GM18520 (cell line): ENCODE measurements around the gene GON4L.
"Not testable (repeated sequence)": the region's sequence is repeated elsewhere in the genome, so short reads cannot be mapped to it uniquely, and the experiment has no call there.

Experiments
- ATAC-seq: cut with Tn5 transposase; IDR thresholded peaks from one replicate; pipeline ENCODE4 v1.9.1; 2021; ENCODE audit not compliant: unreplicated experiment

Gene GON4L

GRCh38 chr1:155856975-155857930 lies at the start of gene GON4L:
Gene GON4L, minus strand, starts transcription at chr1:155857214. Its CDS starts 3,434 bp downstream, at chr1:155853780.
- peak; percentile 30 for ATAC-seq

DNA sequence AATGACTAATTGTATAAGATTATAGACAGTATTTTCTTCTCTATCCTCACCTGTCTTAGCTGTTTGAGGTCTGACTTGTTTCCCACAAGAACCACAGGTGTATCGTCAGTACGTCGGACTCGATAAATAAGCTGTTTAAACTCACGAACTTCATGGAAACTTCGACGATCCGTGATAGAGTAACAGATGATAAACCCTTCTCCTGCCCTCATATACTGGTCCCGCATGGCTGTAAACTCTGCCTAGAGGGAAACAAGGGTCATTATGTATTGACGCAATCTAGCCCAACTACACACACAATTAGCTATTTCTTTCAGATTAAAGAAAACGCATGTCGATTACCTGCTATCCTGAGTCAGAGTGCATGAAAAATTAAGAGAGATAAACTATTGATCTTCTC lies 47.2 kb upstream of the GON4L start:
- ATAC-seq = no peak

DNA sequence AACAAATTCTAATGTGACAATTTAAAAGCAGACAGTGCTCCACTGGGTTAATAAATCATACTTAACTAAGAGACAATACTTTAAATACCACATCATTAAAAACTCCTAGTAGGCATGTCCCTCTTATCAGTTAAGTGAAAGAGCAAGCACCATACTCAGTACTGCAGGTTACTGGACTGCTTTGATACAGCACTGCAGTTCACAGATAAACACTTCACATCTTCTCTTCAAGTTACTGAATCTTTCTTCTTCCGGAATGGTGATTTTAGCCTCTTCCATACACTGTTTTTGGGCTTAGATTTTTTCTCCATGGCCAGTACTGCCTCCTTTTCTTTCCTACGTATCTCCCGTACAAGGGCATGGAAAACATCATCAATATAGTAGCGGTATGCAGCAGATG lies 43.1 kb upstream of the GON4L start:
- no peak for ATAC-seq

DNA sequence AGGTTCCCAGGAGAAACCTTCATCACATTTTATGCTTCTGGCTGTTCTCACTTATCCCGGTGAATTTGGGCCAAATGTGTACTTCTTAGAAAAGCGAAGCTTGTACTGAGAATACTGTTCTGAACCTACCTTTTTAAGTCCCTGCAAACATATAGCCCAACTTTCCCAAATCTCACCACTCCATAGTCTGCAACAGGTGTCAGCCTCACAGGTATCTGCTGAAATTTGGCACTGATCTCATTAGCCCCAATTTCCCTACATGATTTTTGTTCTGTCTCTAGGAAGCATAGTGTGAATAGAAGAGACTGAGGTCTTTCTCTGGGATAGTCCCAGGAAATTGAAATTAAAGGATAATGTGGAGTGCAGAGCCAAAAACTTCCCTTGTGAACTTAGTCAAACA lies 42.7 kb upstream of the GON4L start:
- no peak for ATAC-seq

DNA sequence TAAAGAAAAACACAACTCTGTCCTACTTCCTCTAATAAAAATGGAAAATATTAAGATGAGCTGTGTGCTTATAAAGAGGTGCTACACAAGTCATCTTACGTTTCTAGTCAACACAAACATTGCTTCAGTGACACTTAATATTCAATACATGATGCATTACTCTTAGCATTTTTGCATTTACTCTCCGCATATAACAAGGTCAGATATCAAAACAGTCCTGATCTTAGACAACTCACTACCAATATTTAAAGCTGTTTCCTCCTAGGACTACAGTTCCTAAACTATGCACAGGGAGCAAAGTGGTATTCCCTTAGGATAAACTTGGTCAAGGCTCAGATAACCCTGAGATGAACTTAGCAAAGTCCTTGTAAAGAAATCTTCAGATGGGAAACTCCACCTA lies 41.9 kb upstream of the GON4L start:
- no peak for ATAC-seq

DNA sequence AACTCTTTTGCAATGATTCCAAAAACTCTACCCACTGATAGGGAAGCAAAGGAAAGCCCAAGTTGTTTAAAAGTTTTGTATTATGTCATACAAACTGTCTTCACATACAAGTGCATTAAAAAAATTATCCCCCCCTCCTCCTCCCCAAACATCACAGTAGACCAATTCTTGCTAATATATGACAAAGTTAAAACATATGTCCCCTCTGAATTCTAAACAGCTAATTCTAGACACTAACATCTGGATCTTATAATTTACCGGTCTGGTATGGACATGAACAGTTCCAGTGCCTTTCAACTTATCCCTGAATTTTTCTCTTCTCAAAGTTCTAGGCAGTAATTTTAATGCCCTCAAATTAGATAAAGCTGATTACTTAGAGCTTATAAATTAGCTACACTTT lies 40.7 kb upstream of the GON4L start:
- ATAC-seq = no peak

DNA sequence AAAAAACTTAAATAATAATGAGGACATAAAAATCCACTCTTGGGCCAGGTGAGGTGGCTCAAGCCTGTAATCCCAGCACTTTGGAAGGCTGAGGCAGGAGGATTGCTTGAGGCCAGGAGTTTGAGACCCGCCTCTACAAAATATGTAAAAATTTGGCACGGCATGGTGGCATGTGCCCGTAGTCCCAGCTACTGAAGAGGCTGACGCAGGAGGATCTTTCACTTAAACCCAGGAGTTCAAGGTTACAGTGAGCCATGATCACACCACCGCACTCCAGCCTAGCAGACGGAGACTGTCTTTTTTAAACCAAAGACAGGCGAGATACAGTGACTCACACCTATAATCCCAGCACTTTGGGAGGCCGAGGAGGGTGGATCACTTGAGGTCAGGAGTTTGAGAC lies 39.5 kb upstream of the GON4L start:
- ATAC-seq = not testable (repeated sequence)

- ATAC-seq = not testable (repeated sequence)
These were observed 38.6 kb upstream of the GON4L start for GRCh38 chr1:155895617-155896016.

DNA sequence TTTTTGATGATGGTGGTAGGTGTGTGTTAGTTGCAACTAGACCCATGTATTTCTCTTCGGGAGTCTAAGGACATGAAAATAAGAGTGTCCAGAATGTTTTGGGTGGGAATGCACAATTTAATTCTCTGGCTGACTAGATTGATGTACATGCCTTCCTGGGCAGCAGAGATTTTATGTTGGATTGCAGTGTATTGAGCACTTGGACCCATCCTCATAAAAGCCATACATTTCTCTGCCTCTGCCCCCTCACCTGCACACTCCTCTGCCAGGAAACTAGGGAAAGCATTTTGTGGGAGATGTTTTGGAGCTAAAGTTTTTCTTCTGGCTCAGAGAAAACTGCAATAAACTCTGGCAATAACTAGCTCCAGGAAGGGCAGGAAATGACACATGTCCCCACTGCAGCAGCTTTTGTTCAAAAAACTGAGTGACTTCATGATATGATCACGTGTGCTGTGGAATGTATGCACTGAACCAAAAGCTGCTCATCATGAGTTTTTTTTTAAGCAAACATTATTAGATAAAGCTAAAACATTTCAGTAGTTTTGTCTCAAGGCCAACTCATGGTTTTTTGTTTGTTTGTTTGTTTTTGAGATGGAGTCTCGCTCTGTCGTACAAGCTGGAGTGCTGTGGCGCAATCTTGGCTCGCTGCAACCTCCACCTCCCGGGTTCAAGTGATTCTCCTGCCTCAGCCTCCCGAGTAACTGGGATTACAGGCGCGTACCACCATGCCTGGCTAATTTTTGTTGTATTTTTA lies 36.6 kb upstream of the GON4L start:
- no peak for ATAC-seq

GRCh38 chr1:155892796-155893195 lies 35.8 kb upstream of the GON4L start:
- ATAC-seq = no peak

DNA sequence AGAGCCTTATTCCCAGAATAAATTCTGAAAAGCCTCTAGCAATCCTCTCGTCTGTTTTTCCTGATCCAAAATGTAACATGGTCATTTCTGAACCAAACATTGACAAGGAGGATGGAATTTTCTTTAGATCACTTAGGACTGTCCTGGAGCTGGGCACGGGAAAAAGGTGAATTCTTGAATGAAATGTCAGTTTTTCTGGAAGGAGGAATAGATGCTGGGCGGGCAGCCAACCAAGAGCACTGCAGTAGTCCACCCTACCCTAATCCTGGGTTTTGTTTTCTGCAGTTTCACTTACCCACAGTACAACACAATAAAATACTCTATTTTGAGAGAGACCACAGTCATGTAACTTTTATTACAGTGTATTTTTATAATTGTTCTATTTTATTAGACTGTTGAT lies 33.2 kb upstream of the GON4L start:
- ATAC-seq = no peak

- no peak for ATAC-seq
These were observed 32.6 kb upstream of the GON4L start for GRCh38 chr1:155889566-155889965.

DNA sequence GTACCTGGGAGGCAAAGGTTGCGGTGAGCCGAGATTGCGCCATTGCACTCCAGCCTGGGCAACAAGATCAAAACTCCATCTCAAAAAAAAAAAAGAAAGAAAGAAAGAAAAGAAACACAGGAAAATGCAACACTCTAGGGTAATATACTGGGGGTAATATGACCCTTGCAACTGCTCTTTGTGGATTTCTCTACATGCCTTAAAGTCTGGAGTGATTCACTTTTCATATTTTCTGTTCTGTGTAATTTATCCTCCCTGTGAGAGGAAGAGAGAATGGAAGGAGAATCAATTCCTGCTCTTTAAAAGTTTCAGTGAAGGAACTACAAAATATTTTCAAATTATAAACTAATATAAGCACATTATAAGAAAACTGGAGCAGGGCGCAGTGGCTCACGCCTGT lies 31.5 kb upstream of the GON4L start:
- ATAC-seq = no peak

GRCh38 chr1:155884982-155885381 lies 28.0 kb upstream of the GON4L start:
- ATAC-seq = no peak

- ATAC-seq = no peak
These were observed 27.3 kb upstream of the GON4L start for GRCh38 chr1:155884031-155884960.

DNA sequence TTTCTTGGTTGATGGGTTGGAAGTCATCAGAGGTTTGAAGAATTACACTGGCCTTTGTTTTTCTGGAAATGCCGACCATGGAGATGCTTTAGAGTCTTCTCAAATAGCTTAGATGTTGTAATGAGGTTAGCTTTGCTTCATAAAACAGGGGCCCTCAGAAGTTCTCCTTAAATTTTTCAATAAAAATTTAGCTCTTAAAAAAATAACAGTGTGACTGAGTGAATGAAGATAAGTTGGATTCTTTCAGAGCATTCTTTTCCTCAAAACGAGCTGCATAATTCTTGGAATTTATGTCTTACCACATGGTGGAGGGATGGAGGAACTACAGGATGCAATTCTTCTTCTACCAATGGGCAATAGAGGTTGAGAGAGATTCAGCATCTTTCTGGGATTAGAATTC lies 25.8 kb upstream of the GON4L start:
- ATAC-seq = no peak

GRCh38 chr1:155882235-155882634 lies 25.2 kb upstream of the GON4L start:
- ATAC-seq = no peak

DNA sequence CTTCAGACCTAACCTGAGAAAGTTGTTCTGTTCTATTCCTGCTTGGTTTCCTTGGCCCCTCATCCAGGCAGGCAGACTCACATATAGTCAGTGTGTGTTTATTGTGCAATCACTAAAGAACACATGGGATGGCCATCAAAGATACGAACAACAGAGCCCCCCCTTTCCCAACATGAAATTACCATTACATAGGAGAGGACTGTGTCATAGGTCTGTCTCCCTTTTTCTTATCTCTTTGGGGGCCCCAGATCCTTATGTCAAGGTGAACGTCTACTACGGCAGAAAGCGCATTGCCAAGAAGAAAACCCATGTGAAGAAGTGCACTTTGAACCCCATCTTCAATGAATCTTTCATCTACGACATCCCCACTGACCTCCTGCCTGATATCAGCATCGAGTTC lies 23.9 kb upstream of the GON4L start:
- ATAC-seq = no peak

DNA sequence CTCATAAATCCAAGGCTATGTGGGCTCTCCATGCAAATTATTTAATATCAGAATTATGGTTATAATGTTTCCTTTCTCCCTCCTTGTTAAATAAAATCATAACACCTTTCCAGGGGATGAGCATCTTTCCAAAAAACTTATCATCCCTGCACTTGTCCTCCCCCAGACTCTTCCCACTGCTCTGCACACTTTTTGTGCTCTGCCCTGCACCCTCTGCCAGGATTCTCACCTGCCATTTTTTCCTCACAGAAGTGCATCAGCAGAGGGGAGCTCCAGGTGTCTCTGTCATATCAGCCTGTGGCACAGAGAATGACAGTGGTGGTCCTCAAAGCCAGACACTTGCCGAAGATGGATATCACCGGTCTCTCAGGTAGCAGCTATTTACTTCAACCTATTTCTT lies 23.2 kb upstream of the GON4L start:
- no peak for ATAC-seq

- ATAC-seq = no peak
These were observed 20.9 kb upstream of the GON4L start for GRCh38 chr1:155877945-155878344.

GRCh38 chr1:155873860-155874259 lies 16.8 kb upstream of the GON4L start:
- ATAC-seq = no peak
